Lower lobe of right lung (tissue), 2 donors: ENCODE results near the gene KIF21B. TPM values are rescaled to one million over a fixed set of nuclear protein-coding genes. Genes with fewer than 3 reads are reported as not detected.

ENCODE experiments used
- ATAC-seq, 2 donors: fragments of 200-7000 bp; cut with Tn5 transposase; one replicate each; pipeline ENCODE4 v1.9.1; 2020 to 2022; ENCODE audit warnings: mild to moderate bottlenecking in 2 of 2, moderate library complexity in 2 of 2
- DNase-seq: peaks from one replicate; pipeline ENCODE4 v3.0.0-alpha.2; 2020
- H3K27ac ChIP-seq: fragments of 200-600 bp; one replicate; pipeline ENCODE4 v1.8.0; 2022
- H3K27me3 ChIP-seq: fragments of 200-600 bp; one replicate; pipeline ENCODE4 v1.8.0; 2022; ENCODE audit warnings: low read depth
- H3K36me3 ChIP-seq: fragments of 200-600 bp; one replicate; pipeline ENCODE4 v1.8.0; 2022; ENCODE audit warnings: mild to moderate bottlenecking
- H3K4me1 ChIP-seq: fragments of 200-600 bp; one replicate; pipeline ENCODE4 v1.8.0; 2022
- H3K4me3 ChIP-seq: fragments of 200-600 bp; one replicate; pipeline ENCODE4 v1.8.0; 2022; ENCODE audit warnings: mild to moderate bottlenecking
- H3K9me3 ChIP-seq: fragments of 200-600 bp; one replicate; pipeline ENCODE4 v1.8.0; 2022
- CTCF ChIP-seq: fragments of 200-600 bp; IDR thresholded peaks from one replicate; pipeline ENCODE4 v1.8.0; 2022; ENCODE audit warnings: antibody characterized with exemption, mild to moderate bottlenecking
- intact Hi-C: fragments of 100-400 bp; cut with DNase I; formaldehyde crosslinking; loops from one replicate; pipeline ENCODE4 v1.11.0; 2022
- total RNA-seq: library from RNA; stranded (reverse); fragmentation: NEBNext Ultra II Directional; extraction: Animal tissue kit (Norgen Biotek cat#: 25700); gene quantifications from one replicate; pipeline ENCODE4 v1.2.1, GENCODE V29; 2021
- donor health status: DM: no; HTN: yes; CAD: no; lungs with severe emphysema.

The KIF21B gene
- total RNA-seq, 1 donor from 2014 or later = 4.7 TPM

- TF ChIP-seq CTCF = no peak
- Histone ChIP-seq H3K4me1 (peaks cover 60% of the 10 kb centered on the region), H3K27me3 (no peaks in the 10 kb centered on the region), H3K36me3 (no peaks in the 10 kb centered on the region), H3K4me3 (no peak overlapping the region), H3K27ac (peak overlapping the region; percentile 36), H3K9me3 (no peaks in the 10 kb centered on the region)
- DNase-seq (no peak), ATAC-seq (no peak)
- intact Hi-C loops = no loop called here
Observed at GRCh38 chr1:201026836-201027235, 3.3 kb upstream of the KIF21B start.

DNA sequence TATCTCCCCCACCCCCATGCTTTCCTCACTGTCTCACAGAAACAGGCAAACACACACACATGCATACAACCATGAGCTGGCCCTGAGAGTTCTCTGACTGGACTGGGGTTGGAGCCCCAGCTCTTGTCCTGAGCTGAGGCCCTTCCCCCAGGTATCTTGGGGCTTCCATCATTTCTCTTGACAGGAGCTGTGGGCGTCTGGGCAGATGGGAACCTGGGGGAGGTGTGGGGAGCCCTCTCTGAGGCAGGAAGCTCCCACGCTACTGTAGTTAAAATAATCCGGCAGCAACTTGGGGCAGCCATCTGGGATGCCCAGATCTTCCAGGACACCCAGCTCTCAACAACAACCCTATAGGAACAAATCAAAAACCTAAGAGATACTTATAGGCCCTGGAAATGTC, 2.7 kb upstream of the KIF21B start:
- DNase-seq (no peak), ATAC-seq (no peak)
- Histone ChIP-seq H3K36me3 (no peaks in the 10 kb centered on the region), H3K27ac (peak overlapping the region; percentile 36), H3K27me3 (no peaks in the 10 kb centered on the region), H3K4me3 (no peak overlapping the region), H3K4me1 (peaks cover 65% of the 10 kb centered on the region), H3K9me3 (no peaks in the 10 kb centered on the region)
- intact Hi-C loops = no loop called here
- TF ChIP-seq CTCF = no peak

GRCh38 chr1:201025571-201026002, 2.1 kb upstream of the KIF21B start:
- Histone ChIP-seq H3K9me3 (no peaks in the 10 kb centered on the region), H3K27me3 (no peaks in the 10 kb centered on the region), H3K4me1 (peaks cover 68% of the 10 kb centered on the region), H3K36me3 (no peaks in the 10 kb centered on the region), H3K4me3 (no peak overlapping the region), H3K27ac (no peak overlapping the region)
- TF ChIP-seq CTCF = no peak
- no peak for ATAC-seq
- intact Hi-C loops = no loop called here
- no peak for DNase-seq

- Histone ChIP-seq H3K4me1 (peaks cover 78% of the 10 kb centered on the region), H3K27ac (no peak overlapping the region), H3K4me3 (no peak overlapping the region), H3K27me3 (no peaks in the 10 kb centered on the region), H3K9me3 (no peaks in the 10 kb centered on the region), H3K36me3 (no peaks in the 10 kb centered on the region)
- no peak for DNase-seq
- ATAC-seq = no peak
- intact Hi-C loops = no loop called here
- TF ChIP-seq CTCF = no peak
Observed at GRCh38 chr1:201024625-201024998, 1.1 kb upstream of the KIF21B start.

GRCh38 chr1:201023920-201024624, 558 bp upstream of the KIF21B start:
- DNase-seq (no peak), ATAC-seq (no peak)
- intact Hi-C loops = no loop called here
- Histone ChIP-seq H3K9me3 (no peaks in the 10 kb centered on the region), H3K36me3 (no peaks in the 10 kb centered on the region), H3K4me3 (no peak overlapping the region), H3K4me1 (peaks cover 82% of the 10 kb centered on the region), H3K27ac (no peak overlapping the region), H3K27me3 (no peaks in the 10 kb centered on the region)
- no peak for TF ChIP-seq CTCF
